HG03097 (cell line): ENCODE data around the gene CENPS.
"Not testable (repeated sequence)": the region's sequence is repeated elsewhere in the genome, so short reads cannot be mapped to it uniquely, and the experiment has no call there.

Source experiments
- ATAC-seq: cut with Tn5 transposase; IDR thresholded peaks from one replicate; pipeline ENCODE4 v1.9.1; 2021; ENCODE audit not compliant: unreplicated experiment, low FRiP score

Gene CENPS

GRCh38 chr1:10430216-10431069, at the start of gene CENPS:
Gene CENPS, plus strand, starts transcription at chr1:10430433. Its CDS starts 85 bp downstream, at chr1:10430518.
- ATAC-seq, result peak; percentile 74

GRCh38 chr1:10380594-10381275, 49.5 kb upstream of the CENPS start:
- no peak for ATAC-seq

GRCh38 chr1:10383630-10384029, 46.6 kb upstream of the CENPS start:
- ATAC-seq, result no peak

- ATAC-seq, result no peak
These were observed 46.0 kb upstream of the CENPS start for GRCh38 chr1:10384219-10384618.

- ATAC-seq, result no peak
These were observed 43.2 kb upstream of the CENPS start for GRCh38 chr1:10386761-10387676.

- ATAC-seq, result no peak
These were observed 42.4 kb upstream of the CENPS start for GRCh38 chr1:10387677-10388386.

- ATAC-seq, result no peak
These were observed 41.9 kb upstream of the CENPS start for GRCh38 chr1:10388387-10388715.

GRCh38 chr1:10389271-10389973, 40.8 kb upstream of the CENPS start:
- no peak for ATAC-seq

GRCh38 chr1:10396870-10397269, 33.4 kb upstream of the CENPS start:
- no peak for ATAC-seq

GRCh38 chr1:10398278-10398733, 31.9 kb upstream of the CENPS start:
- ATAC-seq, result no peak

GRCh38 chr1:10398734-10399443, 31.3 kb upstream of the CENPS start, which contains the start of gene PGD:
Gene PGD, plus strand, starts transcription at chr1:10399064. Its CDS starts 54 bp downstream, at chr1:10399118.
- ATAC-seq, result peak; percentile 93

GRCh38 chr1:10399444-10399941, 30.7 kb upstream of the CENPS start:
- peak; percentile 7 for ATAC-seq

GRCh38 chr1:10400013-10400412, 30.2 kb upstream of the CENPS start:
- ATAC-seq, result no peak

- ATAC-seq, result no peak
These were observed 29.0 kb upstream of the CENPS start for GRCh38 chr1:10401281-10401680.

- ATAC-seq, result no peak
These were observed 27.4 kb upstream of the CENPS start for GRCh38 chr1:10402729-10403274.

- no peak for ATAC-seq
These were observed 23.0 kb upstream of the CENPS start for GRCh38 chr1:10407201-10407600.

GRCh38 chr1:10415211-10415930, 14.9 kb upstream of the CENPS start:
- ATAC-seq, result no peak

- ATAC-seq, result not testable (repeated sequence)
These were observed 14.3 kb upstream of the CENPS start for GRCh38 chr1:10415967-10416366.
